ENCODE data around the gene CTBP2. TPM values are rescaled to one million over a fixed set of nuclear protein-coding genes. Genes with fewer than 3 reads are reported as not detected.

Gene CTBP2
- total RNA-seq, 2 experiments from 2014 or later: 0.17 TPM; not detected in 1

DNA sequence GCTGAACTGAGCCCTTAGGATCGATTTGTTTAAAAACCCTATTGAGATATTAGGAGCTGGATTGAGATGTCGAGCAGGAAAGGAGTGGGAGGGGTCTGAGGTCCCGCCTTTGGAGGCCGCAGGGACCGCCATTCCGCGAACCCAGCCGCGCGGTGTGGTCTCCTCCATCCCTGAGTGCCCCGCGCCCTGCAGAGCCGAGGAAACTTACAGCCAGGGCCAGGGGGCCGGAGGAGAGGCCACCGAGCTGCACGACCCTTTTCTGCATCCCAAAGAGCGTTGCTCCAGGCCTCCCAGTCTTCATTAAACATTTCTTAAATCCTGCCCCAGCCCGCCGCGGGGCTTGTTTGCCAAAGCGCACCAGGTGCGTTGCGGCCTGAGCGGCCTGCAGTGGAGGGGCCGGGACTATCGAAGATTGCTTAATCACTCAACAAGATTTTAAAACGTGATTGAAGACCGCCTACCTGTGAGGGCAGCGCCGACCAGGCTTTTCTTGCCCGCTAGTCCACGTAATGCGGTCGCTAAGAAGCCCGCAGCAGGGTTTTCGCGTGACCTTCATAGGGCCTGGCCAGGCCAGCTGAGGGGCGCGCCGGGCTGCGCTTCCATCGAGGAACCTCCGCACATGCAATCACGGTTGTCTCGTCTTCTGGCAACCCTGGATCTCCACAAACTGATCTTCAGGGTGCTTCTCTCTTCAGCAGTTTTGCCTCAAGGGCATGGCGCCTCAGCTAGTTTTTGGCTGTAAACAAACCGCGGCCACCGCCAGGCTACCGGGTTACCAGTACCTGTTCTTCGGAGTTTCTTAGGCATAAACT, 2.0 kb upstream of the CTBP2 start:
- ATAC-seq (ENCODE audit: poor library complexity): no peak
- CTCF ChIA-PET: no interaction called here
- no peaks in the 10 kb centered on the region for H3K9me3 Mint-ChIP-seq
- TF ChIP-seq, protein P1, sequence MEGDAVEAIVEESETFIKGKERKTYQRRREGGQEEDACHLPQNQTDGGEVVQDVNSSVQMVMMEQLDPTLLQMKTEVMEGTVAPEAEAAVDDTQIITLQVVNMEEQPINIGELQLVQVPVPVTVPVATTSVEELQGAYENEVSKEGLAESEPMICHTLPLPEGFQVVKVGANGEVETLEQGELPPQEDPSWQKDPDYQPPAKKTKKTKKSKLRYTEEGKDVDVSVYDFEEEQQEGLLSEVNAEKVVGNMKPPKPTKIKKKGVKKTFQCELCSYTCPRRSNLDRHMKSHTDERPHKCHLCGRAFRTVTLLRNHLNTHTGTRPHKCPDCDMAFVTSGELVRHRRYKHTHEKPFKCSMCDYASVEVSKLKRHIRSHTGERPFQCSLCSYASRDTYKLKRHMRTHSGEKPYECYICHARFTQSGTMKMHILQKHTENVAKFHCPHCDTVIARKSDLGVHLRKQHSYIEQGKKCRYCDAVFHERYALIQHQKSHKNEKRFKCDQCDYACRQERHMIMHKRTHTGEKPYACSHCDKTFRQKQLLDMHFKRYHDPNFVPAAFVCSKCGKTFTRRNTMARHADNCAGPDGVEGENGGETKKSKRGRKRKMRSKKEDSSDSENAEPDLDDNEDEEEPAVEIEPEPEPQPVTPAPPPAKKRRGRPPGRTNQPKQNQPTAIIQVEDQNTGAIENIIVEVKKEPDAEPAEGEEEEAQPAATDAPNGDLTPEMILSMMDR (IDR thresholded peaks at IDR 0.05): no peak
- intact Hi-C loops (cut with DNase I, micrococcal nuclease): no loop called here
- POLR2A ChIA-PET: no interaction called here
- Histone ChIP-seq H3K4me1 (ENCODE audit: insufficient read depth, low read length) (peaks cover 3% of the 10 kb centered on the region), H3K36me3 (ENCODE audit: insufficient read depth, low read length) (no peaks in the 10 kb centered on the region), H3K4me3 (ENCODE audit: low read length) (no peak overlapping the region), H3K9me3 (ENCODE audit: control insufficient read depth in 1 of 2, insufficient read depth in 1 of 2, low read length in 2 of 2) (peaks cover 0 to 18% of the 10 kb centered on the region in 2 experiments), H3K27ac (ENCODE audit: low read depth in 1 of 2, low read length in 2 of 2) (no peak overlapping the region), H3K27me3 (ENCODE audit: control insufficient read depth in 1 of 2, insufficient read depth in 2 of 2, low read length in 2 of 2) (peaks cover 26 to 36% of the 10 kb centered on the region in 2 experiments)
- H3K36me3 Mint-ChIP-seq (ENCODE audit: low read depth): no peaks in the 10 kb centered on the region
- H3K27ac Mint-ChIP-seq: no peak overlapping the region
- peak overlapping the region; percentile 57 for H3K4me3 Mint-ChIP-seq
- peaks cover 6% of the 10 kb centered on the region for H3K4me1 Mint-ChIP-seq (ENCODE audit: low read depth)
- DNase-seq: peak in 1 of 14 experiments; percentile 26
- H3K27me3 Mint-ChIP-seq: peaks cover 40% of the 10 kb centered on the region

- ChIA-PET POLR2A (no interaction called here), CTCF (no interaction called here)
- H3K4me3 ChIP-seq (ENCODE audit: low read length): no peak overlapping the region
- Mint-ChIP-seq H3K9me3 (no peaks in the 10 kb centered on the region), H3K27ac (no peak overlapping the region), H3K36me3 (ENCODE audit: low read depth) (no peaks in the 10 kb centered on the region), H3K27me3 (peaks cover 42% of the 10 kb centered on the region), H3K4me1 (ENCODE audit: low read depth) (peaks cover 6% of the 10 kb centered on the region), H3K4me3 (peak overlapping the region; percentile 25)
- DNase-seq: peak in 1 of 14 experiments; percentile 27
- intact Hi-C loops (cut with DNase I, micrococcal nuclease): no loop called here
- no peak overlapping the region for H3K27ac ChIP-seq (ENCODE audit: low read depth in 1 of 2, low read length in 2 of 2)
- peaks cover 3% of the 10 kb centered on the region for H3K4me1 ChIP-seq (ENCODE audit: insufficient read depth, low read length)
- TF ChIP-seq, protein P1 (IDR thresholded peaks at IDR 0.05): no peak
- H3K27me3 ChIP-seq (ENCODE audit: control insufficient read depth in 1 of 2, insufficient read depth in 2 of 2, low read length in 2 of 2): peaks cover 32 to 42% of the 10 kb centered on the region in 2 experiments
- peaks cover 0 to 18% of the 10 kb centered on the region in 2 experiments for H3K9me3 ChIP-seq (ENCODE audit: control insufficient read depth in 1 of 2, insufficient read depth in 1 of 2, low read length in 2 of 2)
- H3K36me3 ChIP-seq (ENCODE audit: insufficient read depth, low read length): no peaks in the 10 kb centered on the region
- no peak for ATAC-seq (ENCODE audit: poor library complexity)
Measured at GRCh38 chr10:125161707-125162119, 1.4 kb upstream of the CTBP2 start.

- no peaks in the 10 kb centered on the region for H3K9me3 Mint-ChIP-seq
- TF ChIP-seq, protein P1 (IDR thresholded peaks at IDR 0.05): no peak
- peaks cover 6% of the 10 kb centered on the region for H3K4me1 Mint-ChIP-seq (ENCODE audit: low read depth)
- peaks cover 45% of the 10 kb centered on the region for H3K27me3 Mint-ChIP-seq
- peak overlapping the region; percentile 47 for H3K4me3 ChIP-seq (ENCODE audit: low read length)
- H3K27ac Mint-ChIP-seq: no peak overlapping the region
- H3K36me3 Mint-ChIP-seq (ENCODE audit: low read depth): no peaks in the 10 kb centered on the region
- intact Hi-C loops (cut with DNase I, micrococcal nuclease): no loop called here
- ChIA-PET CTCF (no interaction called here), POLR2A (no interaction called here)
- H3K36me3 ChIP-seq (ENCODE audit: insufficient read depth, low read length): no peaks in the 10 kb centered on the region
- H3K9me3 ChIP-seq (ENCODE audit: control insufficient read depth in 1 of 2, insufficient read depth in 1 of 2, low read length in 2 of 2): peaks cover 0 to 18% of the 10 kb centered on the region in 2 experiments
- DNase-seq (peak in 4 of 14 experiments; percentile 29 to 58 (median 44)), ATAC-seq (ENCODE audit: poor library complexity) (no peak)
- no peak overlapping the region for H3K27ac ChIP-seq (ENCODE audit: low read depth in 1 of 2, low read length in 2 of 2)
- peaks cover 35 to 49% of the 10 kb centered on the region in 2 experiments for H3K27me3 ChIP-seq (ENCODE audit: control insufficient read depth in 1 of 2, insufficient read depth in 2 of 2, low read length in 2 of 2)
- peaks cover 3% of the 10 kb centered on the region for H3K4me1 ChIP-seq (ENCODE audit: insufficient read depth, low read length)
- peak overlapping the region; percentile 58 for H3K4me3 Mint-ChIP-seq
Measured at GRCh38 chr10:125160856-125161706, 718 bp upstream of the CTBP2 start.

Data from CD4-positive, alpha-beta T cell (primary cell).